Uterus (tissue), 4 donors: ENCODE results near the gene ZC3H18. TPM values are rescaled to one million over a fixed set of nuclear protein-coding genes. Genes with fewer than 3 reads are reported as not detected.
A peak's percentile ranks its signal among the peaks of the same experiment; 100 is the strongest.

Experiments used
- DNase-seq, 2 donors: peaks; one replicate each; pipeline ENCODE4 v3.0.0-alpha.2; 2019 to 2020
- H3K27ac ChIP-seq, 2 donors: fragments of 200-600 bp; sonication (generic); 1 replicate in 1 of 2; 2 replicates in 1 of 2; pipeline ENCODE4 v1.5.1; 2016 to 2018
- H3K27me3 ChIP-seq, 2 donors: fragments of 200-600 bp; sonication (generic); one replicate each; pipeline ENCODE4 v1.5.1; 2018 to 2019; ENCODE audit warnings: control low read depth in 1 of 2
- H3K36me3 ChIP-seq, 2 donors: fragments of 200-600 bp; sonication (generic); one replicate each; pipeline ENCODE4 v1.5.1; 2019; ENCODE audit warnings: control low read depth in 1 of 2
- H3K4me1 ChIP-seq, 2 donors: fragments of 200-600 bp; sonication (generic); one replicate each; pipeline ENCODE4 v1.5.1; 2018 to 2019; ENCODE audit warnings: control low read depth in 1 of 2
- H3K4me3 ChIP-seq, 2 donors: fragments of 200-600 bp; sonication (generic); 1 replicate in 1 of 2; 2 replicates in 1 of 2; pipeline ENCODE4 v1.5.1; 2018 to 2019; ENCODE audit warnings: mild to moderate bottlenecking in 1 of 2
- H3K9me3 ChIP-seq, 2 donors: fragments of 200-600 bp; sonication (generic); one replicate each; pipeline ENCODE4 v1.5.1; 2019; ENCODE audit warnings: control low read depth in 1 of 2
- CTCF ChIP-seq, 4 experiments: fragments of 200-600 bp in 2 of 4; fragments of 450-650 bp in 2 of 4; sonication (generic) in 2 of 4; IDR thresholded peaks; one replicate each; pipeline ENCODE4 v1.5.1; 2016 to 2019; ENCODE audit warnings: antibody characterized with exemption in 4 of 4, mild to moderate bottlenecking in 2 of 4, moderate library complexity in 1 of 4
- POLR2A ChIP-seq, 2 donors: fragments of 450-650 bp; IDR thresholded peaks; one replicate each; pipeline ENCODE4 v1.6.1; 2016; ENCODE audit warnings: antibody characterized with exemption in 2 of 2, mild to moderate bottlenecking in 1 of 2, moderate library complexity in 1 of 2
- intact Hi-C: fragments of 100-400 bp; cut with DNase I; formaldehyde crosslinking; loops from one replicate; pipeline ENCODE4 v1.15.1; 2023; ENCODE audit warnings: low total_unique reads
- total RNA-seq, 4 donors: library from RNA; depleted of rRNA in 3 of 4; stranded (reverse); fragments of >200 nt in 3 of 4; gene quantifications; one replicate each; pipeline versions ENCODE4 v1.1.0 to v1.2.4, GENCODE V29; 2014 to 2023
- donor health status: DM: yes; HTN: yes; CAD: no.

ZC3H18 gene
- total RNA-seq, 4 donors from 2014 or later: 0.88 to 58.8 (median 9.5) TPM

DNA sequence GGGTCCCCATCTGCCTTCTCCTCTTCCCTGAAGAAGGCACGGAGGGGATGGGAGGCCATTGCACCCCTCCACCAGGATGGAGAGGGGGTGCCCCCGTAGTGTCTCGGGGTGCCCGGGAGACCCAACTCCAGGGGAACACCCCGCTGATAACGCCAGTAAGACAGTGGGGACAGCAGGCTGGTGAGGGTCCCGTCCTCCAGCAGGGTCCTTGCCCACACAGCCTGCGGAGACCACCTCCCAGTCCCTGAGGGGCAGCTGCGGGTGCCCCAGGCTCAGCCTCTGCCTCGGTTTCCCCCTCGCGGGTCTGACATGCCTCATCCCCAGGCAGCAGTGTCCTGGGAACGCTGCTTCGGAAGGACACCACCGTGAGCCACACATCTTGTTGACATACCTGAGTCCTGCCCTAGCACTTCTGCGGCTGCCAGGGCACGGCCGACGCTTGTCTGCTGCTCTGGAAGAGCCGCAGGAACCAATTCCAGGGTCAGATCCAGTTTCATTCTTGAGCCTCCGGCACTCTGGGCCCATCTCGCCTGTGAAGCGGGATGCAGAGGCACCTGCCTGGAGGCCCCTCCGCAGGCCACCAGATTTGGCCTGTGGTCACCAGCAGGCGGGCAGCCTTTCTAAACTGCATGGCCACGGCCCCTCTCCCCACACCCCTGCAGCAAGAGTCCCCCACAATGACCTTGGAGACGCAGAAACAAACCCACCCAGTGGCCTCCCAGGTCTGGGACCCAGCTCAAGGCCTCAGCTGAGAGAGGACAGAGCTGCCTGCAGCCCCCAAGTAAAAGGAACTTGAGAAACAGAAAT, 39.9 kb upstream of the ZC3H18 start:
- H3K4me1 ChIP-seq: peaks cover 4 to 14% of the 10 kb centered on the region in 2 donors

GRCh38 chr16:88530858-88531203, 39.4 kb upstream of the ZC3H18 start:
- H3K4me1 ChIP-seq: peaks cover 4 to 18% of the 10 kb centered on the region in 2 donors
- DNase-seq: no peak
- H3K27me3 ChIP-seq: no peaks in the 10 kb centered on the region
- H3K27ac ChIP-seq: no peak overlapping the region
- H3K36me3 ChIP-seq: no peaks in the 10 kb centered on the region
- intact Hi-C loops: no loop called here
- no peaks in the 10 kb centered on the region for H3K9me3 ChIP-seq
- H3K4me3 ChIP-seq: no peak overlapping the region
- no peak for TF ChIP-seq CTCF (IDR thresholded peaks at IDR 0.05)
- no peak for TF ChIP-seq POLR2A (IDR thresholded peaks at IDR 0.05)

More for the DNA sequence above, 39.9 kb upstream of the ZC3H18 start:
- no peak for TF ChIP-seq POLR2A (IDR thresholded peaks at IDR 0.05)
- TF ChIP-seq CTCF (IDR thresholded peaks at IDR 0.05): no peak
- Histone ChIP-seq H3K36me3 (no peaks in the 10 kb centered on the region), H3K9me3 (no peaks in the 10 kb centered on the region), H3K27ac (no peak overlapping the region), H3K27me3 (no peaks in the 10 kb centered on the region), H3K4me3 (no peak overlapping the region)
- no peak for DNase-seq
- intact Hi-C loops: no loop called here

GRCh38 chr16:88531346-88531745, 38.9 kb upstream of the ZC3H18 start:
- no peak for TF ChIP-seq CTCF (IDR thresholded peaks at IDR 0.05)
- TF ChIP-seq POLR2A (IDR thresholded peaks at IDR 0.05): no peak
- H3K27ac ChIP-seq: no peak overlapping the region
- DNase-seq: no peak
- H3K36me3 ChIP-seq: no peaks in the 10 kb centered on the region
- H3K4me1 ChIP-seq: peaks cover 4 to 18% of the 10 kb centered on the region in 2 donors
- H3K4me3 ChIP-seq: no peak overlapping the region
- H3K27me3 ChIP-seq: no peaks in the 10 kb centered on the region
- intact Hi-C loops: no loop called here
- no peaks in the 10 kb centered on the region for H3K9me3 ChIP-seq

- DNase-seq: no peak
- no peak overlapping the region for H3K4me3 ChIP-seq
- no peak for TF ChIP-seq POLR2A (IDR thresholded peaks at IDR 0.05)
- no peak for TF ChIP-seq CTCF (IDR thresholded peaks at IDR 0.05)
- H3K36me3 ChIP-seq: no peaks in the 10 kb centered on the region
- H3K9me3 ChIP-seq: no peaks in the 10 kb centered on the region
- H3K4me1 ChIP-seq: peaks cover 4 to 18% of the 10 kb centered on the region in 2 donors
- H3K27ac ChIP-seq: no peak overlapping the region
- intact Hi-C loops: no loop called here
- no peaks in the 10 kb centered on the region for H3K27me3 ChIP-seq
These were observed 38.2 kb upstream of the ZC3H18 start for GRCh38 chr16:88531931-88532433.

DNA sequence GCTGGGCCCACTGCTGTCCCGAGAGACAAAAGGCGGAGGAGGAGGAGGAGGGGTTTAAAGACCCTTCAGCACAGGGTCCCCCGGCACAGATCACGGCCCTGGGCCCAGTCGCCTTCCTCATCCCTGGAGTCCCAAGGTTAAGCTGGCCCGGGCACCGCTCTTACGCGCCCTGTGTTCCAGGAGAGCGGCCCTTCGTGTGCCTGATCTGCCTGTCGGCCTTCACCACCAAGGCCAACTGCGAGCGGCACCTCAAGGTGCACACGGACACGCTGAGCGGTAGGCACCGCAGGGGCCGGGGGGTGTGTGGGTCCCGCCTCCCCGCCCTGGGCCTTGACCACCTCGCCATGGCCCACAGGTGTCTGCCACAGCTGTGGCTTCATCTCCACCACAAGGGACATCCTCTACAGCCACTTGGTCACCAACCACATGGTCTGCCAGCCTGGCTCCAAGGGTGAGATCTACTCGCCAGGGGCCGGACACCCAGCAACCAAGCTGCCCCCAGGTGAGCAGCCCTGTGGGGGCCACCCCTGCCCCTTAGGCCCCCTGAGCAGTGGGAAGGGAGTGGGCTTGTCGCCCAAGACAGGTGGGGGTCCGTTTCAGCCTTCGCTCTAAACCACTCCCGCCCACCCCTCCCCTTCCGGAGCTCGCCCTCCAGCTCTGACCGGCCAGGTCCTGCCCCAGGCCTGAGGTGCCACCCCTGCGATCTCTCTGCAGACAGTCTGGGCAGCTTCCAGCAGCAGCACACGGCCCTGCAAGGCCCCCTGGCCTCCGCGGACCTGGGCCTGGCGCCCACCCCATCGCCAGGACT, 37.6 kb upstream of the ZC3H18 start:
- no peaks in the 10 kb centered on the region for H3K27me3 ChIP-seq
- no peaks in the 10 kb centered on the region for H3K9me3 ChIP-seq
- peak overlapping the region in 1 of 2 donors; percentile 73 for H3K27ac ChIP-seq
- peaks cover 4 to 18% of the 10 kb centered on the region in 2 donors for H3K4me1 ChIP-seq
- DNase-seq: no peak
- H3K4me3 ChIP-seq: peak overlapping the region in 1 of 2 donors; percentile 51
- intact Hi-C loops: no loop called here
- TF ChIP-seq POLR2A (IDR thresholded peaks at IDR 0.05) (no peak), CTCF (IDR thresholded peaks at IDR 0.05) (no peak)
- no peaks in the 10 kb centered on the region for H3K36me3 ChIP-seq
